HEK293 (cell line): ENCODE measurements around the gene NCKAP5L.
A peak's percentile ranks its signal among the peaks of the same experiment; 100 is the strongest.

Source experiments
- GLIS2 ChIP-seq: fragments of 450-650 bp; formaldehyde crosslinking; IDR thresholded peaks from 2 replicates; pipeline ENCODE4 v1.5.1; 2016; ENCODE audit warnings: missing biosample characterization, missing genetic modification characterization
- KLF17 ChIP-seq: fragments of 450-650 bp; formaldehyde crosslinking; IDR thresholded peaks from 2 replicates; pipeline ENCODE4 v1.5.1; 2016; ENCODE audit warnings: missing biosample characterization, missing genetic modification characterization
- KLF7 ChIP-seq: fragments of 450-650 bp; formaldehyde crosslinking; IDR thresholded peaks from 2 replicates; pipeline ENCODE4 v1.5.1; 2016; ENCODE audit warnings: missing biosample characterization, missing genetic modification characterization, borderline replicate concordance
- KLF8 ChIP-seq: fragments of 450-650 bp; formaldehyde crosslinking; IDR thresholded peaks from 2 replicates; pipeline ENCODE4 v1.5.1; 2016; ENCODE audit warnings: missing biosample characterization, missing genetic modification characterization
- PATZ1 ChIP-seq: fragments of 450-650 bp; formaldehyde crosslinking; IDR thresholded peaks from 2 replicates; pipeline ENCODE4 v1.5.1; 2016; ENCODE audit warnings: missing biosample characterization, missing genetic modification characterization
- REPIN1 ChIP-seq: fragments of 450-650 bp; formaldehyde crosslinking; IDR thresholded peaks from 2 replicates; pipeline ENCODE4 v1.5.1; 2017; ENCODE audit warnings: missing biosample characterization, missing genetic modification characterization, low read depth
- SETDB1 ChIP-seq: IDR thresholded peaks from one replicate; pipeline ENCODE4 v1.6.1; 2017; ENCODE audit warnings: mild to moderate bottlenecking, low read length, moderate library complexity, mixed read lengths; ENCODE audit not compliant: insufficient read length
- SP2 ChIP-seq: fragments of 450-650 bp; formaldehyde crosslinking; IDR thresholded peaks from 2 replicates; pipeline ENCODE4 v1.5.1; 2016; ENCODE audit warnings: missing biosample characterization, missing genetic modification characterization
- SP7 ChIP-seq: fragments of 450-650 bp; formaldehyde crosslinking; IDR thresholded peaks from 2 replicates; pipeline ENCODE4 v1.5.1; 2016; ENCODE audit warnings: missing biosample characterization, missing genetic modification characterization
- ZBTB11 ChIP-seq: fragments of 450-650 bp; formaldehyde crosslinking; conservative IDR thresholded peaks from 2 replicates; pipeline ENCODE4 v1.5.1; 2016; ENCODE audit warnings: low read depth, missing biosample characterization, missing genetic modification characterization
- ZBTB17 ChIP-seq: fragments of 450-650 bp; formaldehyde crosslinking; IDR thresholded peaks from 2 replicates; pipeline ENCODE4 v1.5.1; 2016; ENCODE audit warnings: missing biosample characterization, missing genetic modification characterization
- ZFP37 ChIP-seq: fragments of 450-650 bp; formaldehyde crosslinking; IDR thresholded peaks from 2 replicates; pipeline ENCODE4 v1.5.1; 2016; ENCODE audit warnings: missing biosample characterization, missing genetic modification characterization
- ZNF248 ChIP-seq: fragments of 450-650 bp; formaldehyde crosslinking; IDR thresholded peaks from 2 replicates; pipeline ENCODE4 v1.5.1; 2017; ENCODE audit warnings: missing biosample characterization, missing genetic modification characterization
- ZNF292 ChIP-seq: fragments of 450-650 bp; formaldehyde crosslinking; IDR thresholded peaks from 2 replicates; pipeline ENCODE4 v1.5.1; 2016; ENCODE audit warnings: low read depth, missing biosample characterization, missing genetic modification characterization, borderline replicate concordance
- ZNF335 ChIP-seq: fragments of 450-650 bp; formaldehyde crosslinking; conservative IDR thresholded peaks from 2 replicates; pipeline ENCODE4 v1.5.1; 2016; ENCODE audit warnings: missing biosample characterization, missing genetic modification characterization
- ZNF398 ChIP-seq: fragments of 450-650 bp; formaldehyde crosslinking; IDR thresholded peaks from 2 replicates; pipeline ENCODE4 v1.5.1; 2017; ENCODE audit warnings: missing biosample characterization, missing genetic modification characterization
- ZNF449 ChIP-seq: fragments of 450-650 bp; formaldehyde crosslinking; IDR thresholded peaks from 2 replicates; pipeline ENCODE4 v1.5.1; 2017; ENCODE audit warnings: missing biosample characterization, mild to moderate bottlenecking, missing genetic modification characterization, moderate library complexity
- ZNF600 ChIP-seq: fragments of 450-650 bp; formaldehyde crosslinking; IDR thresholded peaks from 2 replicates; pipeline ENCODE4 v1.5.1; 2016; ENCODE audit warnings: missing biosample characterization, missing genetic modification characterization
- ZNF692 ChIP-seq: fragments of 450-650 bp; formaldehyde crosslinking; IDR thresholded peaks from 2 replicates; pipeline ENCODE4 v1.5.1; 2016; ENCODE audit warnings: missing biosample characterization, missing genetic modification characterization
- ZNF701 ChIP-seq: fragments of 450-650 bp; formaldehyde crosslinking; IDR thresholded peaks from 2 replicates; pipeline ENCODE4 v1.5.1; 2016; ENCODE audit warnings: missing biosample characterization, missing genetic modification characterization

The NCKAP5L gene

GRCh38 chr12:49827401-49828099 is 663 bp downstream of the NCKAP5L start (continued):
- TF ChIP-seq ZBTB11 (tag by site-specific recombination) (peak; percentile 58), SP7 (tag by site-specific recombination) (peak; percentile 10; the same call in 1 of the 2 replicates), GLIS2 (tag by site-specific recombination) (peak; percentile 22; the same call in 1 of the 2 replicates), REPIN1 (tag by site-specific recombination) (no peak), ZNF701 (tag by site-specific recombination) (no peak), ZFP37 (tag by site-specific recombination) (peak; percentile 37; the same call in 1 of the 2 replicates), ZNF292 (no peak), ZNF398 (tag by site-specific recombination) (no peak; the same call in 1 of the 2 replicates), KLF7 (tag by site-specific recombination) (0 out of 2 replicates have a peak, but pooled peaks have one; percentile 43), PATZ1 (tag by site-specific recombination) (peak; percentile 16), SP2 (tag by site-specific recombination) (peak; percentile 71), ZBTB17 (tag by site-specific recombination) (peak; percentile 49), ZNF449 (tag by site-specific recombination) (peak; percentile 72), KLF8 (tag by site-specific recombination) (0 out of 2 replicates have a peak, but pooled peaks have one; percentile 15), SETDB1 (no peak), KLF17 (tag by site-specific recombination) (peak; percentile 46; the same call in 1 of the 2 replicates), ZNF248 (no peak), ZNF335 (tag by site-specific recombination) (peak; percentile 86), ZNF600 (peak; percentile 58), ZNF692 (0 out of 2 replicates have a peak, but pooled peaks have one; percentile 23)
- TF ChIP-seq, all 188 proteins: peak for 21
